Lung microvascular endothelial cell (primary cell): ENCODE measurements around the gene SYTL3. TPM values are rescaled to one million over a fixed set of nuclear protein-coding genes. Genes with fewer than 3 reads are reported as not detected.
"Not testable (repeated sequence)": the region's sequence is repeated elsewhere in the genome, so short reads cannot be mapped to it uniquely, and the experiment has no call there.

Experiments
- DNase-seq, 2 donors: peaks; one replicate each; pipeline versions ENCODE4 v3.0.0 to v3.0.0-alpha.2; 2010; ENCODE audit warnings: low read depth in 2 of 2
- total RNA-seq: library from RNA; depleted of rRNA; stranded (reverse); fragments of >200 nt; gene quantifications from 2 replicates; pipeline ENCODE4 v1.2.1, GENCODE V29; 2014

The SYTL3 gene
- total RNA-seq: 0.60 and 0.87 TPM in 2 replicates

GRCh38 chr6:158649289-158650143, at the start of gene SYTL3:
SYTL3 (plus strand) TSS chr6:158650054; CDS start chr6:158663269, 13,215 bp downstream.
- DNase-seq: peak in 1 of 2 donors; percentile 84

- DNase-seq: no peak
Measured at GRCh38 chr6:158603261-158604047, 46.4 kb upstream of the SYTL3 start.

- DNase-seq: no peak
Measured at GRCh38 chr6:158604048-158604406, 45.8 kb upstream of the SYTL3 start.

GRCh38 chr6:158605266-158605878, 44.5 kb upstream of the SYTL3 start:
- peak; percentile 84 to 85 for DNase-seq

GRCh38 chr6:158606011-158606410, 43.8 kb upstream of the SYTL3 start:
- DNase-seq: not testable (repeated sequence)

GRCh38 chr6:158606935-158607334, 42.9 kb upstream of the SYTL3 start:
- no peak for DNase-seq

GRCh38 chr6:158607411-158608170, 42.3 kb upstream of the SYTL3 start:
- no peak for DNase-seq

GRCh38 chr6:158608221-158608620, 41.6 kb upstream of the SYTL3 start:
- no peak for DNase-seq

- no peak for DNase-seq
Measured at GRCh38 chr6:158609455-158610155, 40.2 kb upstream of the SYTL3 start.

GRCh38 chr6:158610319-158610968, 39.4 kb upstream of the SYTL3 start:
- no peak for DNase-seq

GRCh38 chr6:158611039-158611438, 38.8 kb upstream of the SYTL3 start:
- no peak for DNase-seq

- DNase-seq: no peak
Measured at GRCh38 chr6:158611541-158612370, 38.1 kb upstream of the SYTL3 start.

GRCh38 chr6:158614606-158615005, 35.2 kb upstream of the SYTL3 start:
- DNase-seq: not testable (repeated sequence)

- not testable (repeated sequence) for DNase-seq
Measured at GRCh38 chr6:158618289-158618688, 31.6 kb upstream of the SYTL3 start.

GRCh38 chr6:158619922-158620801, 29.7 kb upstream of the SYTL3 start:
- DNase-seq: no peak

- DNase-seq: no peak
Measured at GRCh38 chr6:158620963-158621693, 28.7 kb upstream of the SYTL3 start.

- peak in 1 of 2 donors; percentile 35 for DNase-seq
Measured at GRCh38 chr6:158621694-158622544, 27.9 kb upstream of the SYTL3 start.
